HuH-7 (cell line): ENCODE results near the gene LZTR1.
"Not testable (repeated sequence)": the region's sequence is repeated elsewhere in the genome, so short reads cannot be mapped to it uniquely, and the experiment has no call there.

Source experiments
- DNase-seq: peaks from one replicate; pipeline ENCODE4 v3.0.0; 2011; ENCODE audit warnings: low spot score

The LZTR1 gene

DNA sequence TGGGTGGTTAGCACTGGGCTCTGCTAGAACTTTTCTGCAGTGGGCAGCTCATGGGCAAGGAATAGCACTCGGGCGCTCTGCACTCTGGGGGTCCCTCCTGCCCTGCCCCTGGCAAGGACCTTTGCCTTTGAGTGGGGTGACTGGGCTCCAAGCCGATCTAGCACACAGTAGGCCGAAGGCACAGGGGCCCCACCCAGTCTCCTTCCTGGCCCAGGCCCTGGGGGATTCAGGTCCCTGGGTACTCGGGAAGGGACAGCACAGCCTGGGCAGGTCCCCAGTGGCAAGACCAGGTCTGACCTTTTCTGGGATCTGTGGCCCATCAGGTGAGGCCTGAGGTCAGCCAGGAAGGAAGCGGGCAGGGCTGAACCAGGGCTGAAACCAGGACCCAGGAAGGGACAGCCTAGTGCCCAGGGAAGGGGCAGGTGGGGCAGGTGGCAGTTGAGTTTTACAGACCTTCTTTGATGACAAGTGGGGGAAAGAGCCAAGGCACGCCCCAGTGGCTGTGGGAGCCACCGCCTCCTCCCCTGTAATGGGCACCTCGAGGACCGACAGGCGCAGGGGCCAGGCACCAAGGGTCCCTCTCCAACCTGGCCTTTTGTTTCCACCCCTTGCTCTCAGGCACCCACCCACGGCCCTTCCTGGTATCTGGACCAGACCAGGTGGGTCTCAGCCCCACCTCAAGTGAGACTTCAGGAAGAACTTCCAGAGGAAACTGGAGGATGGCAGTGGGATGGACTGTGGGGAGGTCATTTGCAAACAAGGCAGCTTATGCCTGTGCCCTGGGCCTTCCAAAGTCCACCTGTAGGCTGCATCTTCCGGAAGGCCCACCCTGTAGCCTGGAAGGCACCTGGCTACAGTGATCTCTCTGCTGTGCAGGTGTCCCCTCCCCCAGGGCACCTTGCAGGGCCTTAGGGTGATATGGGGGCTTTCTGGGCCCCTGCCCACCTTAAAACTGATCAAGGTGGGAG, 15.9 kb upstream of the LZTR1 start:
- no peak for DNase-seq

DNA sequence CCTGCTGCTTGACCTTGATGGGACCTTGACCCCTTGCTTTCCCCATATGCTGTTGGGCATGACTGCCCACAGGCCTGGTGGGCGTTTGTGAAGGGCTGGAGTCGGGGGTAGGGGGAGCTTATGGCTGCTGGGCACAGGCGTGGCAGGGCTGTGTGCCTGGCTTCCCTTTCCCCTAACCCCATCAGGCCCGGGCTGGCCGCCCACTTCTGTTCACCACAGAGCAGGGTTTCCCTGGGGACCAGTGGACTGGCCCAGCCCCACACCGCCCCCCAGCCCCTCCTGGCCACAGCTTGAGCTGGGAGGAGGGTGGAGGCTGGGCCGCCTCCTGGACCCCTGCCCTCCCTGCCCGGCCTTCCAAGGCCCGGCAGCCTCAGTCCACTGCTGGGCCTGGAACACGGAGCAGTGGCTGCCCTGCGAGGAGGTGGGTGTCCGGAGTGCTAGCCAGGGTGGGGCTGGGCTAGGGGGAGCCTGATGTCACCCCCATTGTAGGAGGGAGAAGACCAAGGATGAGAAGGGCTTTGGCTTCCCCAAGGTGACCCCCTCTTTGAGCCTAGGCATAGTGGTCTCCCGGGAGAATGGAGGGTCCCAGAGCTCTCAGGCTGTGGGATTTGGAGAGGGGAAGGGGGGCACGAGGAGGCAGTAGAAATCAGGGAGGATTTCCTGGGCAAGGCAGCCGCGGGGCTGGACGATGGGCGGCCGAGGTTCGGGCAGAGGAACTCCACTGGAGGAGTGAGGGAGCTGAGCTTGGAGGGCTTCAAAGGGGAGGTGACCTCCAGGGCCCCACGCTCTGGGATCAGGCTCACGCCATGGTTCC, 15.0 kb upstream of the LZTR1 start, which contains the start of gene AIFM3:
AIFM3 (plus strand) TSS at position 373 of the 814 bp plus-strand sequence. CDS start 690 bp downstream, outside the sequence.
- DNase-seq: no peak

DNA sequence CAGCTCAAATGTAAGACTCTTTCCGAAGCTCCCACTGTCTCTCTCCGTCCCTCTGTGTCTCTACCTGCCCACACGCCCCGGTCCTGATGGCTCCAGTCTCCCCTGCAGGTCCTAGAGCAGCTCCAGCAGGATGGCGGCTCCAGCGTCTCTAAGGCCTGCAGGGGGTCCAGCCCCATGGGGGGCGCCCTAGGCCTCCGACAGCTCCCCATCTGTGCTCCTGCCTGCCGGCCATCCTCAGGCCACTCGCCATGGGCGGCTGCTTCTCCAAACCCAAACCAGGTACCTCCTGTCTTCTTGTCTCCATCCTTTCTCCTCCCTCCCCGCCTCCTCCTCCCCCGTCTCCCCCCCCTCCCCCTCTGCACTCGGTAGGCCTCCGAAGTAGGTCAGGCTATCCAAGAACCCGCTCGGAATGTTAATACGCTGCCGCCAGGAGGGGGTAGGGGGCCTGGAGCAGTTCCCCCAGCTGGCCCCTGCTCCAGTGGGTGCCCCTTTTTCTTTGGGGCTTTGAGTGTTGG, 14.3 kb upstream of the LZTR1 start:
- DNase-seq: no peak

DNA sequence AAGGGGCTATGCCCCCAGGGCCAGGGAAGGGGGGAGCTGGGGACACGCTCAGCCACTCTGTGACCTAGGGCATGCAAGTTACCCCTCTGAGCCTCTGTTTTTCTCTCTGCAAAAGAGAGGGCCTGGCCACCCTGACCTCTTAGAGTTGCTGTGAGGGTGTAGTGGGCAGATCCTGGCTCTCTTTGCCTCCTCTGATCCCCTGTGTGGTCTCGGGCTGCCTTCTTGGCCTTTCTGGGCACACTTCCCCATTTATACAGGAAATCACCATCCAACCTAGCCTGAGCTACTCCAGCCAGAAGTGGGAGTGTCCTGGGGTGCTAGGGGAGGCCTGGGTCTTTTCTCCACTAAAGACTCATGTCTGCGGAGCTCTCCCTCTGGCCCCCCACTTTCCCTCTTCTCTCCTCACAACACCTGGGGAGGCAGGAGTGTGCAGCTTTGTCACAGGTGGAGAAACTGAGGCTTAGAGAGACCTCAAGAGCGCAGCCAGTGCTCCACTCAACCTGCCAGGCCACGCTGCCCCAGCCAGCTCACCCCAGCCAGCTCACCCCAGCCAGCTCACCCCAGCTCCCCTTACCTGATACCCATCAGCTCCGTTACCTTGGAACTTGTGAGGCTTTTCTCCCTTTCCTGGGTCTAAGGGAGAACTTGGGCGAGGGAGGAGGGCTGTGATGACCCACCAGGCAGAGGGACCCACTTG, 13.7 kb upstream of the LZTR1 start:
- no peak for DNase-seq

DNA sequence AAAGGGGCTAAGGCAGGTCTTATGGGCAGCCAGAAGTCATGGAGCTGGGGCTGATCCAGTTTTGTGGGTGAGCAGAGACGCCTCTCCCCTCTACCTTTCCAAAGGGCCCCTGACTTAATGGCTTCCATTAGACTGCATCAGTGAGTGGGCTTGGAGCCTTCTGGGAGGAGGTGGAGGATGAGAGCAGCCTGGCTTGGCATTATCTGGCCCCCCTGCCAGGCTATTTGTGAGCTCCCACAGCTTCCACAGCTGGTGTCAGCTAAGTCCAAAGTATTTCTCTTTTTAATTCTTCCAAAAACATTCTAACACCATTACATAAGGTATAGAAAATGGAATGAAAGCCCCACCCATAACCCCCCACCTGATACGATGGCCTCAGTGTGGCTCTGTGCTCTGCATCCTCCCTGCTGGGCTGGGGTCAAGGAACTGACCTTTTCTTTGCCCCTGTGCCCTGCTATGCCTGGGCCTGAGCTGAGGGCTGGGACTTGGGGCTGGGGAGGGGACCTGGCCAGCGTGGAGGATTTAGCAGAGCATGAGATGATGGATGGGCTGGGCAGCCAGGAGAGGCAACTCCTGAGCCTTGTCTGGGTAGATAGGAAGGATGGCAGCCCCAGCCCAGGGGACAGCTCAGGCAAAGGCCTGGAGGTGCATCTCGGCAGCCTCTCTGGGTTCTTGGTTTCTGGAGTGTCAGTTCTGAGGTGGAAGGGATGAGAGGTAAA, 11.0 kb upstream of the LZTR1 start:
- DNase-seq: no peak

DNA sequence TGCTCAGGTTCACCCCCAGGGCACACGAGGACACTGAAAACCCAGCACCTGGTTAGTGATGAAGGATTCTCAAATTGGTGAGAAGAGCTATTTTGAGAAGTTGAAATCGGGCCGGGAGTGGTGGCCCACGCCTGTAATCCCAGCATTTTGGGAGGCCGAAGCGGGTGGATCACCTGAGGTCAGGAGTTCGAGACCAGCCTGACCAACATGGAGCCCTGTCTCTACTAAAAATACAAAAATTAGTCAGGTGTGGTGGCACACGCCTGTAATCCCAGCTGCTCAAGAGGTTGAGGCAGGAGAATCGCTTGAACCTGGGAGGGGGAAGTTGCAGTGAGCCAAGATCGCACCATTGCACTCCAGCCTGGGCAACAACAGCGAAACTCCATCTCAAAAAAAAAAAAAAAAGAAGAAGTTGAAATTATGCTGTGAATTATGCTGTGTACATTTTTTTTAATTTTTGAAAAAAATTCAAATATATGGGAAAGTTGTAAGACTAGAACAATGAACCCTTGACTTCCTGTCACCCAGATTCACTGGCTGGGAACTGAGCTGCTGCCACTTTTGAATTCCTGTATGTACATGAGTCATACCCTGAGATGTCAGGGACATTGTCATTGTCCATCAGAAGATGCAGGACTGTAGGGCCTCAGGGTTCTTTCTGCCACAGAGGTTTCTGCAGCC, 9.9 kb upstream of the LZTR1 start:
- not testable (repeated sequence) for DNase-seq

DNA sequence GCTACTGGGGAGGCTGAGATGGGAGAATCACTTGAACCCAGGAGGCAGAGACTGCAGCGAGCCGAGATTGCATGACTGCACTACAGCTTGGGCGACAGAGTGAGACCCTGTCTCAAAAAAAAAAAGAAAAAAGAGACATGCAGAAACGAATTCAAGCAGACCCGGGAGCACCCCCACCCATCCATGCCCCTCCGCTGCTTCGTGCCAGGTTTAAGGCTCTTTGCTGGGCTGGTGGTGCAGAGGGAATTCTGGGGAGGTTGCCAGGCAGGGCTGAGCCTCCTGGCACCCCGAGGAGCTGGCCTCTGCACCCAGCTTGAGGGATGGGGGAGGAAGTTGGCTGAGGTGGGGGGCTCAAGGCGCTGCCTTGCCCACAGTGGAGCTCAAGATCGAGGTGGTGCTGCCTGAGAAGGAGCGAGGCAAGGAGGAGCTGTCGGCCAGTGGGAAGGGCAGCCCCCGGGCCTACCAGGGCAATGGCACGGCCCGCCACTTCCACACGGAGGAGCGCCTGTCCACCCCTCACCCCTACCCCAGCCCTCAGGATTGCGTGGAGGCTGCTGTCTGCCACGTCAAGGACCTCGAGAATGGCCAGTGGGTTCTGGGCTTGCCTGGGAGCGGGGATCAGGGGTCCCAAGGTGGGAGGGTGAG, 9.0 kb upstream of the LZTR1 start:
- DNase-seq: no peak

DNA sequence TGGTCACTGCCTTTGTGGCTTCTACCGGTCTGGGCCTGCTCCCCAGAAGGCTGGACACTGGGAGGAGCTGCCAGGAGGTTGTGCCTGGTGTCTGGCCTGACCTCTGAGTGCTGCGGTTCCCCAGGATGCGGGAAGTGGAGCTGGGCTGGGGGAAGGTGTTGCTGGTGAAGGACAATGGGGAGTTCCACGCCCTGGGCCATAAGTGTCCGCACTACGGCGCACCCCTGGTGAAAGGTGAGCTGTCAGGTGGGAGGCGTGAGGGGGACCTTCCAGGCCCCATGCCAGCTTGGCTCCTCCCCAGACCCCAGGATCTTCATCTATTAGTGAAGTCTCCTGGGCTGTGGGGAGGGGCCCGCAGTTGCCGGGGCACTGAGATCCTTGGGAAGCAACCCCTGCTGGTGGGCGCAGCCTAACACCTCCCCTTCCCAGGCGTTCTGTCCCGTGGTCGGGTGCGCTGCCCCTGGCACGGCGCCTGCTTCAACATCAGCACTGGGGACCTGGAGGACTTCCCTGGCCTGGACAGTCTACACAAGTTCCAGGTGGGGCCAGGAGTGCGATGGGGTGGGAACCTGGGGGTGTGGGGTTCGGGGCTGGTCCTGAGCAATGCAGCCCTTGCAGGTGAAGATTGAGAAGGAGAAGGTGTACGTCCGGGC, 8.3 kb upstream of the LZTR1 start:
- DNase-seq: no peak

DNA sequence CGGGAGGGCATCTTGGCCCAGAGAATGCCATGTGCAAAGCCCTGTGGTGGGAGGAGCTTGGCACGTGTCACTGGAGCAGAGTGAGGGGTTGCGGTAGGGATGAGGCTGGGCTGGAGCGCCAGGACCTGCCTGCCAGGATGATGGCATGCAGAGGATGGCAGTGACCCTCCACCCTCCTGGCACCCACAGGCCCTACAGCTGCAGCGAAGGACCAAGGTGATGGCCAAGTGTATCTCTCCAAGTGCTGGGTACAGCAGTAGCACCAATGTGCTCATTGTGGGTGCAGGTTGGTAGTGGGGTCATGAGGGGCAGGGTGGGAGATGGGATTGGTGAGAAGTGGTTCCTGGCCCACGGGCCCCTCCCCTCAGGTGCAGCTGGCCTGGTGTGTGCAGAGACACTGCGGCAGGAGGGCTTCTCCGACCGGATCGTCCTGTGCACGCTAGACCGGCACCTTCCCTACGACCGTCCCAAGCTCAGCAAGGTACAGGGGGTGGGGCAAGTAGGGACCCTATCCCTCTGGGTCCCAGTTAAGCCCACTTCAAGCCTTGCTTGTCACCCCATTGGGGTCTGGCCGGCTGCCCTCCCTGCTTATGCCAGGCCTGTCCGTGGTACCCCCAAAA, 7.7 kb upstream of the LZTR1 start:
- DNase-seq: no peak

DNA sequence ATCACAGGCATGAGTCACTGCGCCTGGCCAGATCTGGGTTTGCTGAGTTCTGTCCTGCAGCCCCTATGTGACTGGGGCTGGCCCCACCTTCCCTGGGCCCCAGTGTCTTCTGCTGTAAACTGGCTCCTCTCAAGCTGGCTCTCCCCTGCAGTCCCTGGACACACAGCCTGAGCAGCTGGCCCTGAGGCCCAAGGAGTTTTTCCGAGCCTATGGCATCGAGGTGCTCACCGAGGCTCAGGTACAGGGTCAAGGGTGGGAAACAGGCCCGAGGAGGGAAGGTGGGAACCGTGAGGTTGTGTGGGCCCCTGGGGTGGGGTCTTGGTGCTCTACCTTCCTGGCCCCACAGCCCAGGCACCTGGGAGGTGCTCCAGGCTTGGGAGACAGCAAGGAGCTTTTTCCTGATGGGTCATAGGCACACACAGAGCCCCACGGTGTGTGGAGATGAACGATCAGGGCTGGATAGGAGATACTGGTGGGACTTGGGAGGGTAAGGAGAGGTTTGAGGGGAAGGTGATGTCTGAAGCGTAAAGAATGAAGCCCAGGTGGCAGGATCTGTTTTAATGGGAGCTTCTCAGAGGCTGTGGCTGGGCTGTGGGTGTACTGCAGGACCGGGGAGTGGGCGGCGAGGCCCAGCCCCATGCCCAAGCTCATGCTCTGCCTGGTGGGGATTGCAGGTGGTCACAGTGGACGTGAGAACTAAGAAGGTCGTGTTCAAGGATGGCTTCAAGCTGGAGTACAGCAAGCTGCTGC, 6.4 kb upstream of the LZTR1 start:
- no peak for DNase-seq

DNA sequence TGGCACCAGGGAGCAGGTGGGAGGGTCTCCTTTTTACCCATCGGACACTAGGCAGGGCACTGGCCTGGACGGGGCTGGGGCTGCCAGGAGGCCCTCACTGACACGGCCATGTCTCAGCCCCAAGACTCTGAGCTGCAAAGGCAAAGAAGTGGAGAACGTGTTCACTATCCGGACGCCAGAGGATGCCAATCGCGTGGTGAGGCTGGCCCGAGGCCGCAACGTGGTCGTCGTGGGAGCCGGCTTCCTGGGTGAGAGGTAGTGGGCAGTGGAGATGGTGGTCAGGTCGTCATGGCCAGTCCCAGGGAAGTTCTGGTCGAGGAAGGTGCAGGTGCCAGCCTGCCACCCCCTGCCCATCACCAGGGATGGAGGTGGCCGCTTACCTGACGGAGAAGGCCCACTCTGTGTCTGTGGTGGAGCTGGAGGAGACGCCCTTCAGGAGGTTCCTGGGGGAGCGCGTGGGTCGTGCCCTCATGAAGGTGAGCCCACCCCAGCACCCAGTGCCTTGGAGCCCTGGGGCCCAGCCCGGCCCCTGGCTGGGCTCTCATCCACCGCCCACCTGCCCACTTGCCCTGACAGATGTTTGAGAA, 5.7 kb upstream of the LZTR1 start:
- no peak for DNase-seq

DNA sequence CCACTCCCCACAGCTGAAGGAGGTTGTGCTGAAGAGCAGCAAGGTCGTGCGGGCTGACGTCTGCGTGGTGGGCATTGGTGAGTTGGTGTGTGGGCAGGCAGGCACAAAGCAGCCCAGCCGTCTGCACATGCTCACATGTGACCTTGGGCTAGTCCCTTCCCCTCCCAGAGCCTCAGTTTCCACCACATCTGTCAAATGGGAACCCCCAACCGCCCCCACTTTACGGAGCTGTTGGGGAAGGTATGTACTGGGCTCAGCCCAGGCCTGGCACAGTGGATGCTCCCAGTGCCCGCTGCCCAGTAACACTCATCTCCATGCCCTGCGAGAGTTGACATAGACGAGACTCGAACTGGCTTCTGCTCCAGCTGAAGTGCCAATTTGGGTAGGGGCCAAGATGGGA, 5.1 kb upstream of the LZTR1 start:
- no peak for DNase-seq

DNA sequence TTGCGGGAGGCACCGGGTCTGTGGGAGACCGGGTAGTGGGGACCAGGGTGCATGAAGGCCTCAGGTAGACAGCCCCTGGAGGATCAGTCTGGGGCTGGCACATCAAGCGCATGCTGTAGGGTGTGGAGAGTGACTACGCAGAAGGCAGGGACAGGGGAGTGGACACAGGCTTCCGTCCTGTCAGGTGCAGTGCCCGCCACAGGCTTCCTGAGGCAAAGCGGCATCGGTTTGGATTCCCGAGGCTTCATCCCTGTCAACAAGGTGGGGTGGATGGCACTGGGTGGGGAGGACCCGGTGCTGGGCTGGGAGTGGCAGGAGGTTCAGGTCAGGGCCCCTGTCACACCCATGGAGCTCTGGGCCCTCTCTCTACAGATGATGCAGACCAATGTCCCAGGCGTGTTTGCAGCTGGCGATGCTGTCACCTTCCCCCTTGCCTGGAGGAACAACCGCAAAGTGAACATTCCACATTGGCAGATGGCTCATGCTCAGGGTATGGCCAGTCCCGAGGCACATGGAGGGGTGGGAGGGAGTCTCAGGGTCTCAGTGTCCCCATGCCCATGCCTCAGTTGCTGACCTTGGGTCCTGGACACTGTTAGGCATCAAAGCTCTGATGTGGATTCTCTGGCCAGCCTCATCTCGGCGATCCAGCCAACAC, 4.5 kb upstream of the LZTR1 start:
- no peak for DNase-seq

DNA sequence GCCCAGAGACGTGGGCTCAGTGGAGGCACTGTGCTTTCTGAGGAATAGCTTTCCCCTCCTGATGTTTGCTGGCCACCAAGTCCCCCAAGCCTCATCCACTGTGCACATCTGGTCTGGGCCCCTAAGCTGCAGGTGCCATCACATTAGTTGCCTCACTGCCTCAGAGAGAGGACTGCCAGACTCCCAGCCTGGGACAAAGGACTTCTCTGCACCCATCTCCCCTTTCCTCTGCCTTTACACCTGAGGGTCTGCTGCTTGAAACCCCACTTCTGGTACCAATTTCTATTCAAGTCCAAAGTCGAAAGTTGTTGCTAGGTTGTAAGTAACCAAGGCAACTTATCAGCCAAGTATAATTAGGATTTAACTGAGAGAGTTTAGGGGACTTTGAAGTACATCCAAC, 3.7 kb upstream of the LZTR1 start:
- DNase-seq: no peak

DNA sequence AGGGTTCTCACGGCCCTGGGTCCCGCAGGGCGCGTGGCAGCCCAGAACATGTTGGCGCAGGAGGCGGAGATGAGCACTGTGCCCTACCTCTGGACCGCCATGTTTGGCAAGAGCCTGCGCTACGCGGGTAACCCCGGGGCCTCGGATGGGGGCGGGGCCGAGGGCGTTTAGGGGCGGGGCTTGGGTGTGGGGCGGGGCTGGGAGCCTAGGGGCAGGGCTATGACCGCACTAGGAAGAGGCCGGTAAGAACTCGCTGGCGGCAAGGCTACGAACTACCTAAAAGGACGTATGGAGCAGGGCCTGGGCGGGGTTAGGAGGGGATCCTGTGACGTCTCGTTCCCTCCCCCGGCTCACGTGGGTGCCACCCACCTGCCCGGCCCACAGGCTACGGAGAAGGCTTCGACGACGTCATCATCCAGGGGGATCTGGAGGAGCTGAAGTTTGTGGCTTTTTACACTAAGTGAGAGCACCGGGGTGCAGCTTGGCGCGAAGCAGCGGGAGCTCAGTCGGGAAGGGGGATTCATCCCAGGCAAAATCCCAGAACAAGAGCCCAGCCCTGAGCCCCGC, 2.8 kb upstream of the LZTR1 start:
- no peak for DNase-seq

DNA sequence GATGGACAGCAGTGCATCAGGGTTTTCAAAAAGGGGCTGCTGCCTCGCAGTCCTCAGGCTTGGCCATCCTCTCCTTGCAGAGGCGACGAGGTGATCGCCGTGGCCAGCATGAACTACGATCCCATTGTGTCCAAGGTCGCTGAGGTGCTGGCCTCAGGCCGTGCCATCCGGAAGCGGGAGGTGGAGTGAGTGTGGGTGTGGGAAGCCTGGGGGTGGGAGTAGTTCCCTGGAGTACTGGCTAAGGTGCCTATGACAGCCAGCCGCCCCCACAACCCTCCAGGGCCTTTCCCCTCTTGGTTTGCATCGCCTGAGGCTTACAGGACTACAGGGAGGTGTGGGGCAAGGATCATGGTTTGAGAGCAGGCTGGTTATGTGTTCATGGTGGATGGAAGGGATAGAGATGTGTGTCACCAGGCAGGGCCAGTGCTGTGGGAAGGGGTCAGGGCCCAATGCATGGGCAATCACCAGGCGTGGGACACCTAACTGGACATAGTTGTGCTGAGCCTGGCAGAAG, 2.1 kb upstream of the LZTR1 start:
- DNase-seq: no peak

DNA sequence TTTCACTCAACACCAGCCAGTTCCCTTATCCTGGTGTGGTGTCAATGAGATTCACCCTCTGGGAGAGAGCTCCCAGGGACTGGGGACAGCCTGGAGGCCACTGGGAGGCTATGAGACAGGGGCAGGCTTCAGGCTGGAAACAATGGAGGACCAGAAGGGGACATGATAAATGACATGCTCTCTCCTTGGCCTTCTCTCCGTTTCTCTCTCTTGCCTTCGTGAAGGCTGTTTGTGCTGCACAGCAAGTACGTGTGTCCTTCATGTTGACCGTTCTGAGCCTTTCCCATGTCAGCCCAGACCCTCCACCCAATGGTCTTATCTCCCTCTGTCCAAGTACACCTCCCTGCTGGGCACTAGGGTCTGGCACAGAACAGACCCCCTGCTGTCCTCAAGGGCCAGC, 1.6 kb upstream of the LZTR1 start:
- DNase-seq: no peak
